Measurements from ENCODE around the gene POU6F2.
"Not testable (repeated sequence)": the region's sequence is repeated elsewhere in the genome, so short reads cannot be mapped to it uniquely, and the experiment has no call there.

The POU6F2 gene

GRCh38 chr7:38992203-38992602 lies 14.5 kb downstream of the POU6F2 start:
- DNase-seq (ENCODE audit: low read depth) = no peak

GRCh38 chr7:39001595-39001994 lies 23.9 kb downstream of the POU6F2 start:
- no peak for DNase-seq (ENCODE audit: low read depth)

GRCh38 chr7:39002755-39003154 lies 25.0 kb downstream of the POU6F2 start:
- no peak for DNase-seq (ENCODE audit: low read depth)

- DNase-seq (ENCODE audit: low read depth) = no peak
Measured at GRCh38 chr7:39005036-39005435, 27.3 kb downstream of the POU6F2 start.

GRCh38 chr7:39005461-39005860 lies 27.8 kb downstream of the POU6F2 start:
- DNase-seq (ENCODE audit: low read depth) = no peak

- not testable (repeated sequence) for DNase-seq (ENCODE audit: low read depth)
Measured at GRCh38 chr7:39013049-39013939, 35.6 kb downstream of the POU6F2 start.

- DNase-seq (ENCODE audit: low read depth) = no peak
Measured at GRCh38 chr7:39016609-39017008, 38.9 kb downstream of the POU6F2 start.

GRCh38 chr7:39017369-39017915 lies 39.7 kb downstream of the POU6F2 start:
- no peak for DNase-seq (ENCODE audit: low read depth)

- no peak for DNase-seq (ENCODE audit: low read depth)
Measured at GRCh38 chr7:39022796-39023195, 45.1 kb downstream of the POU6F2 start.

GRCh38 chr7:39027491-39027890 lies 49.8 kb downstream of the POU6F2 start:
- DNase-seq (ENCODE audit: low read depth) = no peak

- no peak for DNase-seq (ENCODE audit: low read depth)
Measured at GRCh38 chr7:39033885-39034624, 56.3 kb downstream of the POU6F2 start.

GRCh38 chr7:39035156-39035555 lies 57.4 kb downstream of the POU6F2 start:
- no peak for DNase-seq (ENCODE audit: low read depth)

- DNase-seq (ENCODE audit: low read depth) = no peak
Measured at GRCh38 chr7:39035903-39036302, 58.2 kb downstream of the POU6F2 start.

- no peak for DNase-seq (ENCODE audit: low read depth)
Measured at GRCh38 chr7:39042670-39043069, 65.0 kb downstream of the POU6F2 start.

- DNase-seq (ENCODE audit: low read depth) = no peak
Measured at GRCh38 chr7:39043531-39043930, 65.8 kb downstream of the POU6F2 start.

GRCh38 chr7:39044489-39044888 lies 66.8 kb downstream of the POU6F2 start:
- no peak for DNase-seq (ENCODE audit: low read depth)

- no peak for DNase-seq (ENCODE audit: low read depth)
Measured at GRCh38 chr7:39045231-39045630, 67.5 kb downstream of the POU6F2 start.

- DNase-seq (ENCODE audit: low read depth) = no peak
Measured at GRCh38 chr7:39051279-39051678, 73.6 kb downstream of the POU6F2 start.

GRCh38 chr7:39051707-39052106 lies 74.0 kb downstream of the POU6F2 start:
- no peak for DNase-seq (ENCODE audit: low read depth)

- no peak for DNase-seq (ENCODE audit: low read depth)
Measured at GRCh38 chr7:39054731-39055130, 77.0 kb downstream of the POU6F2 start.

- DNase-seq (ENCODE audit: low read depth) = no peak
Measured at GRCh38 chr7:39056153-39056552, 78.4 kb downstream of the POU6F2 start.

- DNase-seq (ENCODE audit: low read depth) = no peak
Measured at GRCh38 chr7:39062811-39063210, 85.1 kb downstream of the POU6F2 start.

GRCh38 chr7:39069031-39069430 lies 91.3 kb downstream of the POU6F2 start:
- no peak for DNase-seq (ENCODE audit: low read depth)
